Measurements from ENCODE around the gene ATP8A2.
"Not testable (repeated sequence)": the region's sequence is repeated elsewhere in the genome, so short reads cannot be mapped to it uniquely, and the experiment has no call there.

ATP8A2 gene

GRCh38 chr13:25561812-25562211 is 190.0 kb downstream of the ATP8A2 start:
- DNase-seq (ENCODE audit: low read depth), result no peak

GRCh38 chr13:25570185-25570584 is 198.4 kb downstream of the ATP8A2 start:
- no peak for DNase-seq (ENCODE audit: low read depth)

DNA sequence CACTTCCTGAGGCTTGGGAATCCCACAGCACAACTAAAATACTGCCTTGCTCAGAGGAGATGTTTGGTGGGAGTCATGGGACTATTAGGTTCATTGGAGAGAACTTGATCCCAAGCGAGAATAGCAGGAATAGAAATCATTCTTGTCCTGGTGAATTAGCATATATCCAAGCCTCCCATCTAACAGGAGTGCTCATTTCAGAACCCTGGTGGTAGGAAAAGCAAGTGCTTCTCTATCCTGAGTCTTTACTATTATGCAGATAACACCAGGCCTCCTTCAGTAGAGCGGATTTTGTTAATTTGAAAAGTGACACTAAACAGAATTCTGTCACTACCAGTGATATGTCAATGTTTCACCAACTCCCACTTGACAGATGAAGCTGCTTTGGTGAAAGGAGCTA is 199.5 kb downstream of the ATP8A2 start:
- no peak for DNase-seq (ENCODE audit: low read depth)

GRCh38 chr13:25572171-25572570 is 200.4 kb downstream of the ATP8A2 start:
- DNase-seq (ENCODE audit: low read depth), result not testable (repeated sequence)

DNA sequence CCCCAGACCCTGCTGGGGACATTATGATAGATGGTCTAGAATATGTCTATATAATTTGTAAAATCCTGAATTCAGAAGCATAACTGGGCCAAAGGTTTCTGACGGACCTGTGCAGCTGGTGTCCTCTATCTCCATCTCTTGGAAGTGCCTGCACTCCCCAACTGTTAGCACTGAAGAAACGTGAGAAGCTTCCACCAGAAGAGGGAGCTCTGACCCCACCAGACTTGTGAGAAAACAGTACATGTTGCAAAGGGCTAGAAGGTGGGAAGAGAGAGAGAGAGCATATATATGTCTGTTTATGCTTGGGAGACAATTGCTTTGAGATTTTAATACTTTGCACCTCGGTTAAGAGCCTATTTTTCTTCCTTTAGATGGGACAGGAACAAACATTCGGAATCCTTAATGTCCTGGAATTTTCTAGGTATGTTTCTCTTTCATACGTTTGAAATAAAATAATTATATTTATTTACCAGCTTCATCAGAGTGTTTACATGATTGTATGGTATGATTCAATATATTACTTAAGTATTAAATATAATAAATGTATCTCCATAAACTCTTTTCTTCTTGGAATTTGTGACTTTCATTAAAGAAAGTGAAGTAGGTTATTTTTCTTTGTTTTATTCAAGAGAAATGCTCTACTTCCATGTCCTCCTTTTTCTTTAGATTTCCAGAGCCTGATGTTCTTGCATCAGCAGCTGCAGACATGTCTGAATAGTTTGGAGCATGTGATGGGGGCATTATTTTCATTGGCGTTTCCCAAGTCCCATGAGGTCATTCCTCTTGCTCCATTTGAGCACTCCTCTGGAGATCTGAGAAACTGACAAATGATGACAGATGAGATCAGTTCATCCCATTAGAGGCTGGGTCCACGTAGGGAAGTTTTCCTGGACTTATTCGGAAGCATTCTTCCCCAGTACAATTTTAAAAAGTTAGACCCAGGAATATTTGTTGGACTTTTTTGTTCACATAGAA is 202.9 kb downstream of the ATP8A2 start:
- DNase-seq (ENCODE audit: low read depth), result peak; percentile 47

- no peak for DNase-seq (ENCODE audit: low read depth)
These were observed 203.8 kb downstream of the ATP8A2 start for GRCh38 chr13:25575562-25575961.

DNA sequence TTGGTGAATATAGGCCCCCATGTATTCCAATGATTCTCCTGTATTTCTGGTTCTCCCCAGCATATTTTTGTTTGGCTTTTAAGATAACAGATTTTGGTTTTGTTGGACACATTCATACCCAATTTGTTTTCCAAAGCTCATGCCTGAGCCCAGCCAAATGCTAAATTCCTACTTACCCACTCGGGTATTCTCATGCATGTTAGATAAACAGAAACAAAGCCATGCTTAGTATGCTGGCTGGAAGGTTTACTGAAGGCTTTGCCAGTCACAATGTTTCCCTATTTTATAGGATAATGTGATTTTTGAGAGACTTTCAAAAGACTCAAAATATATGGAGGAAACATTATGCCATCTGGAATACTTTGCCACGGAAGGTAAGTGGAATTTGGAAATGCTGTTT is 206.8 kb downstream of the ATP8A2 start:
- no peak for DNase-seq (ENCODE audit: low read depth)

DNA sequence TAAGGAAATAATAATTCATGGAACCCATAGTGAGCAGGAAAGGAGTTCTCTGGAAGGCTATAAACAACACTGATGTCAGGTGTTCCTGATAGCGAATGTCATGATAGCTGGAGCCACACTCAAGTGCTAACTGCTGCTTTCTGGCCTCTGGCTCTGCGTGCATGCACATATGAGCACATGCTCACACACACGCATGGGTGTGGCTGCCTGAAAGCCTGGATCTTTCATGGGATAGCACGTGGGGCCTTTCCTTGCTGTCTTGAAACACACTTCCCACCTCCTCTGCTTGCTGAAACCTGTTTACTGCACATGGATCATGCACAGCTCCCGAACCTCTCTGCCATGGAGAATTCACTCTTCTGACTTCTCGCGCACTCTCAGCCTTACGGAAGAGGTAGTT is 207.4 kb downstream of the ATP8A2 start:
- no peak for DNase-seq (ENCODE audit: low read depth)

- DNase-seq (ENCODE audit: low read depth), result no peak
These were observed 209.6 kb downstream of the ATP8A2 start for GRCh38 chr13:25581351-25581750.

GRCh38 chr13:25584087-25584486 is 212.3 kb downstream of the ATP8A2 start:
- no peak for DNase-seq (ENCODE audit: low read depth)

GRCh38 chr13:25585000-25585399 is 213.2 kb downstream of the ATP8A2 start:
- no peak for DNase-seq (ENCODE audit: low read depth)

GRCh38 chr13:25587326-25587980 is 215.7 kb downstream of the ATP8A2 start:
- no peak for DNase-seq (ENCODE audit: low read depth)

- DNase-seq (ENCODE audit: low read depth), result no peak
These were observed 216.7 kb downstream of the ATP8A2 start for GRCh38 chr13:25588336-25589060.

- DNase-seq (ENCODE audit: low read depth), result no peak
These were observed 226.6 kb downstream of the ATP8A2 start for GRCh38 chr13:25598421-25598820.

- DNase-seq (ENCODE audit: low read depth), result no peak
These were observed 230.4 kb downstream of the ATP8A2 start for GRCh38 chr13:25602176-25602575.

DNA sequence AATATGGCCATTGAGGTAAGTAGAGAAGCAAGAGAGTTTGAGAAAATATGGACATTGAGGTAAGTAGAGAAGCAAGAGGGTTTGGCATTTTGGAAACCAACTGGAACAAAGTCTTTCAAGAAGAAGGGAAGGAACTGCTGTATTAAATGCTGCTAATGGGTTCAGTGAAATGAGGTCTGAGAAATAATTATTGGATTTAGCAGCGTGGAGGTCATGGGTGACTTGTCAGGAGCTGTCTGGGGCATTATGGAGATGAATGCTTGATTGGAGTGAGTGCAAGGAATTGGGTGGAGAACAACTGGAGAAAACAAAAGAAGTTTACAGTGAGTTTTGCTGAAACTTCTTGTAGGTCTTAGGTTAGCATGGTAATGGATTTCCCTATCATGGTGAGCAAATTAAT is 232.3 kb downstream of the ATP8A2 start:
- DNase-seq (ENCODE audit: low read depth), result no peak

DNA sequence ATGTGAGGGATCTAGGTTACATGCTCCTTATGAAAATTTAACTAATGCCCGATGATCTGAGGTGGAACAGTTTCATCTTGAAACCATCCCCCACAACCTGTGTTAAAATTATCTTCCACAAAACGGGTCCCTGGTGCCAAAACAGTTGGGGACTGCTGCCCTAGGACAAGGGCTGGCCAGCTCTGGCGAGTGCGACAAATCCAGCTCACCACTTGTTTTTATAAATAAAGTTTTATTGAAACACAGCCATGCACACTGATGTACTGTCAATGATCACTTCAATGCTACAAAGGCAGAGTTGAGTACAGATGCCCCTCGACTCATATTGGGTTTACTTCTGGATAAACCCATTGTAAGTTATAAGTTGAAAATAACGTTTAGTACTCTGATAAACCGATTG is 235.3 kb downstream of the ATP8A2 start:
- no peak for DNase-seq (ENCODE audit: low read depth)

GRCh38 chr13:25608181-25608580 is 236.4 kb downstream of the ATP8A2 start:
- DNase-seq (ENCODE audit: low read depth), result no peak

DNA sequence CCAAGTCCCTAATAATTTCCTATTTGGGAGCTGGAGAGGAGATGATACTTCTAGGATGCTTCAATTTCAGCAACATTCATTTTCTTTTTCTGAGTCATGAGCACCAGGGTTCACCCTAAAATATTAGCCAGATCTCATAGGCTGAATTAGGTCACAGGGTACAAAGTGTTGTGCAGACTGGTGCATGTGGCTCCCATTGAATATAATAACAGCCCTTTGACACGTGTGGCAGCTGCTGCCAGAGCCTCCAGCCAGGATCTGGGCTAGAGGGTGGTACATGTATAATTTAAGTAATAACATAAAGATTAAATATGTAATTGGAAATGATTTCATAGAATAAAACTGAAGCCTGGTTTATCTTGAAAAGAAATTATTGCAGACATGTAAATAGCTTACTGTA is 244.9 kb downstream of the ATP8A2 start:
- DNase-seq (ENCODE audit: low read depth), result no peak

GRCh38 chr13:25619897-25620296 is 248.1 kb downstream of the ATP8A2 start:
- DNase-seq (ENCODE audit: low read depth), result no peak

- no peak for DNase-seq (ENCODE audit: low read depth)
These were observed 253.6 kb downstream of the ATP8A2 start for GRCh38 chr13:25625414-25625813.

- no peak for DNase-seq (ENCODE audit: low read depth)
These were observed 258.6 kb downstream of the ATP8A2 start for GRCh38 chr13:25630329-25630900.
